Measurements from ENCODE around the gene TRA2A. TPM values are rescaled to one million over a fixed set of nuclear protein-coding genes. Genes with fewer than 3 reads are reported as not detected.

TRA2A gene
- total RNA-seq, 1 donor from 2014 or later, result 162 TPM

DNA sequence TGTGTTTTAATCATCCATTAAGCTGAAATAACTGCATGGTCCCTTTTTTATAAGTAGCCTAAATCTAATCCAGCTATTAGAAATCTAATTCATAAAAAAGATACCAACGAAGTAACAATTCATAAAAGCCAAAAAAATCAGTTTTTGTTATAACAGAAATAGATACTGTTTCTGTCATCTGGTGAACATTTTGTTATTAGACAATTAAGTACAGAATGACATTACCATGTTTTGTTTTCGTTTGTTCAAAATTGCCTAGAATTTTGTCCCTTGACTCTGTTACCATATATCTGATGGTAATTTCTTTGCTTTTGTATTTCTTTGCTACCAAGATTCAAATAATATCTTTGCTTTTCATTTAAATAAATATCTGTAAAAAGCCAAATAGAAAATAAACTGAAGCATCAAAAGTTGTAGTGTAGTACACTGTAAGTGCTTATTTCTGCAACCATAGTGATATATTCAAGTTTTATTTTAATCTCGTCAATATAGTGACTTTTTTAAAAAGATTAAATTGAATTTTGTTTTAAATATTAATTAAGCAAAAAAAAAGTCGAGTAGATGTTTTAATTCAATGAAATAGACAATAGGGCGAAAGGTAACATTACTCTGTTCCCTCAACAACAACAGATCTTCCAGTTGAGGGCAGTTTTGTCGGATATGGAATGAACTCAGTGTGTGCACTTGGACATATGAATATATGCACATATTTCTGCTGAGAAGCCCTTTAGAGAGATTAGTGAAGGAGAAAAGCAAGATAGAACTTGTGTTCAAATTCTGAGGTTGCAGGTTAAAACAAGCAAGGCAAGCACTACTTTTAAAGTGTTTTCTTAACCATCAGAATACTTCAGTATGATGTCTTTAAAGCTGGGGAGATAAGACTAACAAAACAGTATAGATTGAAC is 53.6 kb downstream of the TRA2A start:
- H3K4me1 Mint-ChIP-seq, result peaks cover 38% of the 10 kb centered on the region
- H3K27ac Mint-ChIP-seq, result peak overlapping the region; percentile 5
- TF ChIP-seq, protein P1, sequence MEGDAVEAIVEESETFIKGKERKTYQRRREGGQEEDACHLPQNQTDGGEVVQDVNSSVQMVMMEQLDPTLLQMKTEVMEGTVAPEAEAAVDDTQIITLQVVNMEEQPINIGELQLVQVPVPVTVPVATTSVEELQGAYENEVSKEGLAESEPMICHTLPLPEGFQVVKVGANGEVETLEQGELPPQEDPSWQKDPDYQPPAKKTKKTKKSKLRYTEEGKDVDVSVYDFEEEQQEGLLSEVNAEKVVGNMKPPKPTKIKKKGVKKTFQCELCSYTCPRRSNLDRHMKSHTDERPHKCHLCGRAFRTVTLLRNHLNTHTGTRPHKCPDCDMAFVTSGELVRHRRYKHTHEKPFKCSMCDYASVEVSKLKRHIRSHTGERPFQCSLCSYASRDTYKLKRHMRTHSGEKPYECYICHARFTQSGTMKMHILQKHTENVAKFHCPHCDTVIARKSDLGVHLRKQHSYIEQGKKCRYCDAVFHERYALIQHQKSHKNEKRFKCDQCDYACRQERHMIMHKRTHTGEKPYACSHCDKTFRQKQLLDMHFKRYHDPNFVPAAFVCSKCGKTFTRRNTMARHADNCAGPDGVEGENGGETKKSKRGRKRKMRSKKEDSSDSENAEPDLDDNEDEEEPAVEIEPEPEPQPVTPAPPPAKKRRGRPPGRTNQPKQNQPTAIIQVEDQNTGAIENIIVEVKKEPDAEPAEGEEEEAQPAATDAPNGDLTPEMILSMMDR (IDR thresholded peaks at IDR 0.05; ENCODE audit: unreplicated experiment), result no peak
- H3K36me3 Mint-ChIP-seq, result no peaks in the 10 kb centered on the region
- DNase-seq (ENCODE audit: low spot score in 2 of 2, unreplicated experiment in 2 of 2), result no peak
- no peaks in the 10 kb centered on the region for H3K27me3 Mint-ChIP-seq (ENCODE audit: low read depth)
- H3K9me3 Mint-ChIP-seq, result no peaks in the 10 kb centered on the region
- H3K4me3 Mint-ChIP-seq, result no peak overlapping the region

DNA sequence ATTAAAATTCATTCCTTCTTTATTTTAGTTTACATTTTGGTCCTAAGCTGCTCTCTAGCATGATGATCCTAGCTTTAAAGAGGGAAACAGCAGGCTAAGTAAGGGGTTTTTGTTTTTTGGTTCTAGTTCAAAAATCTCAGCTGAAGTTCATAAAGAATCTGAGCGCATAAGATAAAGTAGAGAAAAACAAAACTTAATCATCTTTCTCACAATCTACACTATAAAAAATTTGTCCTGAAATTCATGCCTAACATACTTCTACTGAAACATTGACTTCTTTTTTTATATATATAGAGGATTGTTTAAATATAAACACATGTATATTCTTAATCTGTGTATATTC is 54.7 kb downstream of the TRA2A start:
- TF ChIP-seq, protein P1 (IDR thresholded peaks at IDR 0.05; ENCODE audit: unreplicated experiment), result no peak
- H3K27me3 Mint-ChIP-seq (ENCODE audit: low read depth), result no peaks in the 10 kb centered on the region
- DNase-seq (ENCODE audit: low spot score in 2 of 2, unreplicated experiment in 2 of 2), result no peak
- H3K4me1 Mint-ChIP-seq, result peaks cover 44% of the 10 kb centered on the region
- H3K4me3 Mint-ChIP-seq, result no peak overlapping the region
- H3K27ac Mint-ChIP-seq, result no peak overlapping the region
- no peaks in the 10 kb centered on the region for H3K36me3 Mint-ChIP-seq
- no peaks in the 10 kb centered on the region for H3K9me3 Mint-ChIP-seq

DNA sequence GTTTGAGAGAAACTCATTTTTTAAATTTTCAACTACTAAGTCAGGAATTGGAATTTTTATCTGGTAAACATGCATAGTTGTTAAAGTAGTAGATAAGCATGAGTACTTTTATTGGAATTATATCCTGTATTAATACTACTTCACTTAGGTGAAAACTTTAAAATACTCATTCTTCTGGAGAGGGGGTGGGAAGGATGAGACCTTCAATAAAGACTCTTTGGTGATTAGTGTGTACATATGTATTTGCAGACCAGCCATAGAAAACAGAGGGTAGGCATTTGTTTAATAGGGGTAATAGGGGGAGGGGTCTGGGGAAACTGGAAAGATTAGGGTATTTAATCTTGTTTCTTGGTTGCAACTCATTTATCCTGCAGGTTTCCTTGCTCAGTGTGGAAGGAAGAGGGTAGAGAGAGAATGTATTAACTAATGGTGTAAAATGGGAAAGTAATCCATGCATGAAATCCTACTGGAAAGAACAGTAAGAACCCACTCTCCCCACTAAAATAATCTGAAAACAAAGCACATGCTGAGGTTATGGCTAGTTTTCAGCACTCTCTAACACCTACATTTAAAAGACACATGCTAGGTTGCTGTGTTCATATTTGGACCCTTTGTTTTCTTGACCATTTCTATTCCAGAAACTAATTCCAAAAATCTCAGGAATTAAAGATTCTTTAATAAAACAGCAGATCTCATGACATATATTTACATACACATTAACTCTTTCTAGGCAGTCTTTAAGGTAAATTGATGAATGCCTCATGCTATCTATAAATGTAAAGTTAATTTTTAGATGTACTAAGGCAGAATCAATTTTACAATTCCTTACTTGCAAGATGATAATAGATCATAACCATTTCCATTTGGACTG is 55.3 kb downstream of the TRA2A start:
- Mint-ChIP-seq H3K27ac (peak overlapping the region; percentile 56), H3K9me3 (no peaks in the 10 kb centered on the region), H3K27me3 (ENCODE audit: low read depth) (no peaks in the 10 kb centered on the region), H3K4me3 (peak overlapping the region; percentile 33), H3K4me1 (peaks cover 45% of the 10 kb centered on the region), H3K36me3 (no peaks in the 10 kb centered on the region)
- TF ChIP-seq, protein P1 (IDR thresholded peaks at IDR 0.05; ENCODE audit: unreplicated experiment), result no peak
- no peak for DNase-seq (ENCODE audit: low spot score in 2 of 2, unreplicated experiment in 2 of 2)

DNA sequence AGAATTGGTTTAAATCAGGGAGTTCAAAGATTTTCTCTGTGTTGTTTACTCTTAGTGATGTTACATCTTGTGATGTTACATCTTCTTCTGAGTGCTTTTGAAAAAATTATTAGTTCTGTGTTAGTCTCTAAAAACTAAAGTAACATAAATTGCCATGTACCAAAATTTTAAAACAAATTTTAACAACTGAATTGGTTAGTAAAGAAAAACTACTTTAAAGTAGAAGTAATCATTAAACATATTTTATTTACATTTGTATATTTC is 56.3 kb downstream of the TRA2A start:
- Mint-ChIP-seq H3K27me3 (ENCODE audit: low read depth) (no peaks in the 10 kb centered on the region), H3K4me3 (peak overlapping the region; percentile 89), H3K4me1 (peaks cover 41% of the 10 kb centered on the region), H3K9me3 (no peaks in the 10 kb centered on the region), H3K27ac (no peak overlapping the region), H3K36me3 (no peaks in the 10 kb centered on the region)
- DNase-seq (ENCODE audit: low spot score in 2 of 2, unreplicated experiment in 2 of 2), result no peak
- TF ChIP-seq, protein P1 (IDR thresholded peaks at IDR 0.05; ENCODE audit: unreplicated experiment), result no peak

DNA sequence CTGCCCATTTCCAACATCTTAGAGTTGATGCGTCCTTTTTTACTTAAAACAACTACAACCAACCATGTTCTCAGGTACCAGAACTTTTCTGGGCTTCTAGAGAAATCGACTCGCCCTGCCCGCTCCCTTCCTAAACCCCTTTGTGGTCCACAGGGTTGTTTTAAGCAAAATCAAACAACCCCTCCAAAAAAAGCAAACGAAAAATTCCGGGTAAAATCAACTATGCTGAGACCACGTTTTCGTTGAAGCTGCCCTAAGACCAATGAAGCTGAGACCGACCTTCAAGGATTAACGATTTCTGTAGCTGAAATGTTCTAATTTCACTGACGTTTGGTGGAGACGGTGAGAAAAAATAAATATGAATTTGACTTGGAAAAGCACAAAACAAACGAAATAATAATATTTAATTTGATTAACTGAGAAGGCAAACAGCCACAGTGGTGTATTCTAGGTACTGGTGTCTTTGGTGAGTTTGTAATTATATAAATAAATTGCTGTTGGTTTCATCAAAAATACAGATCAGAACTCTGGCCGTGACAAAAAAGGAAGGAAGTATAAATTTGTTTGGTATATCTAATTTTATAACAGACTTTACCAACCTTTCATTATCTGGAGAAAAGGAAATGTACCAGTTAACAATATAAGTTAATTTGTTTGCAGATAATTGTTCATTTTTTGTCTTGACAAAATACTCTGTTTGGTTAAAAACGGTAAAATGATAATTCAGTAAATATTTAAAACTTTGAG is 56.8 kb downstream of the TRA2A start:
- no peak for DNase-seq (ENCODE audit: low spot score in 2 of 2, unreplicated experiment in 2 of 2)
- H3K27me3 Mint-ChIP-seq (ENCODE audit: low read depth), result no peaks in the 10 kb centered on the region
- H3K4me3 Mint-ChIP-seq, result peak overlapping the region; percentile 89
- TF ChIP-seq, protein P1 (IDR thresholded peaks at IDR 0.05; ENCODE audit: unreplicated experiment), result no peak
- peaks cover 41% of the 10 kb centered on the region for H3K4me1 Mint-ChIP-seq
- no peaks in the 10 kb centered on the region for H3K9me3 Mint-ChIP-seq
- peak overlapping the region; percentile 95 for H3K27ac Mint-ChIP-seq
- no peaks in the 10 kb centered on the region for H3K36me3 Mint-ChIP-seq
